Activated CD4-positive, alpha-beta T cell treated with anti-CD3 and anti-CD28 coated beads, Interleukin-2, amount 50 U/mL, for 24 hours (primary cell): Measurements from ENCODE around the gene ANKLE1.
"Not testable (repeated sequence)": the region's sequence is repeated elsewhere in the genome, so short reads cannot be mapped to it uniquely, and the experiment has no call there.

Experiments
- DNase-seq, 2 donors: peaks; one replicate each; pipeline ENCODE4 v3.0.0-alpha.2; 2020; ENCODE audit warnings: low read depth in 1 of 2, low spot score in 1 of 2

Gene ANKLE1

GRCh38 chr19:17283504-17283996 is 1.8 kb downstream of the ANKLE1 start:
- DNase-seq: no peak

- no peak for DNase-seq
Measured at GRCh38 chr19:17285415-17286135, 3.9 kb downstream of the ANKLE1 start.

DNA sequence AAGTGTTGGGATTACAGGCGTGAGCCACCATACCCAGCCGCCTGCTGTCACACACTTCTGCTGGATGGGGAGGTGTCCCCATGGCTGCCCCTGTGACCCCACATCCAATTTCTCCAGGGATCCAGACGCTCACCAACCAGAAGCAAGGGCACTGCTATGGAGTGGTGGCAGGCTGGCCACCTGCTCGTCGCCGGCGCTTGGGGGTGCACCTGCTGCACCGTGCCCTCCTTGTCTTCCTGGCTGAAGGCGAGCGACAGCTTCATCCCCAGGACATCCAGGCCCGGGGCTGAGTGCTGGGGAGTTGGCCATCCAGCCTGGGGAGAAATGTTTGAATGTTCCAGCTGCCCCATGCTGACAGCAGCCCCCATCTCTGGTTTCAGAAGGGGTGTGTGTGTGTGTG is 4.6 kb downstream of the ANKLE1 start:
- DNase-seq: no peak

- DNase-seq: no peak
Measured at GRCh38 chr19:17286752-17287151, 5.1 kb downstream of the ANKLE1 start.

- DNase-seq: no peak
Measured at GRCh38 chr19:17289489-17289888, 7.8 kb downstream of the ANKLE1 start.

DNA sequence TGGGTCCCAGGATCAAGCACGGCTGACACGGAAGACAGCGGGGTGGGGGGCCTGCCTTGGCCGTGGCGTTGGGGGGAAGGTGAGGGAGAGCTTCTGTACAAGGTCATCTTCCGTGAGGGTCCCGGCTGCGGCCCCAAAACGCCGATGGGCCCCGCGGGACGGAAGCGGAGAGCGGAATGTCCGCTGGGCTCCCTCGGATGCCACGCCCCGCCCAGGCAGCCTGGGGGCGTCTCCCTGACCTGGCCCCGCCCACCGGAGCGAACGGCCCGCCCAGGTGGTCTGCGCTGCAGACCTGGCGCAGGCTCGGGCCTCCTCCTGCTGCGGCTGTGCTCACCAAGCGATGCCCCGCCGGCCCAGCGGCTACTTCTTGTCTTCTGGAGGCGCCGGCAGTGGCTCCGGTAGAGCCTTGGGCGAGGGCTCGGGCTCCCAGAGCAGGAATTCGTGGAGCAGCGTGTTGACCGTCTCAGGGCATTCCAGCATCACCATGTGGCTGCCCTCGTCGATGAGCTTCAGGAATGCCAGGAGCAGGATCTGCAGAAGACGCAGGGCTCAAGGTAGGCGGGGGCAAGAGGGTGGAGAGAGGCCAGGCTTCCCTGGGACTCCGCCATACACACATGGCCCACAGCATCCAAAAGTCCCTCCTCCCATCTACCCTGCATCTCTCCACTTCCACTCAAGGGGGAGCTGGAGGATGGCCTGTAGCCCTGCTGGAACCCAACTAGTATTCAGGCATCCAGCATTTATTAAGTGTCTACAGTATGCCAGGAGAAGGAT is 10.8 kb downstream of the ANKLE1 start:
- peak; percentile 69 to 71 for DNase-seq

DNA sequence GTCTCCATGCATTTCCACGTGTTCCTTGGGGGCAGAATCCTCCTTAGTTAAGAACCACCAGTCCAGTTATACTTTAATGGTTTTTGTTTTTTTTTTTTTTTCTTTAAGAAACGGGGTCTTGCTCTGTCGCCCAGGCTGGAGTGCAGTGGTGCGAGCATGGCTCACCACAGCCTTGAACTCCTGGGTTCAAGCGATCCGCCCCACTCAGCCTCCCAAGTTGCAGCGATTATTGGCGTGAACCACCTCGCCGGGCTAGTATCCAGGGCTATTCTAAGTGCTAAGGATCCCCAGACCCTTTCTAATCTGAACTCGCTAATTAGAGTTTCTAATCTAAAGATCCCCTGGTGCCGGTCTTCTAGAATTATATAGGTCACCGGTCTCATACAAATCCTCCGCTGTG is 11.9 kb downstream of the ANKLE1 start:
- no peak for DNase-seq

- DNase-seq: no peak
Measured at GRCh38 chr19:17294051-17294891, 12.6 kb downstream of the ANKLE1 start.

DNA sequence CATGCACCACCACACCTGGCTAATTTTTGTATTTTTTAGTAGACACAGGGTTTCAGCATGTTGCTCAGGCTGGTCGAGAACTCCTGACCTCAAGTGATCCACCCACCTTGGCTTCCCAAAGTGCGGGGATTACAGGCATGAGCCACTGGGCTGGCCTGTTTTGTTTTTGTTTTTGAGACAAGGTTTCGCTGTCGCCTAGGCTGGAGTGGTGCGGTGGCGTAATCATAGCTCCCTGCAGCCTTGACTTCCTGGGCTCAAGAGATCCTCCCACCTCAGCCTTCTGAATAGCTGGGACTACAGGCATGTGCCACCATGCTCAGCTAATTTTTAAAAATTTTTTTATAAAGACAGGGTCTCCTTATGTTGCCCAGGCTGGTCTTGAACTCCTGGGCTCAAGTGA is 13.8 kb downstream of the ANKLE1 start:
- DNase-seq: not testable (repeated sequence)

GRCh38 chr19:17296273-17296672 is 14.6 kb downstream of the ANKLE1 start:
- DNase-seq: no peak

DNA sequence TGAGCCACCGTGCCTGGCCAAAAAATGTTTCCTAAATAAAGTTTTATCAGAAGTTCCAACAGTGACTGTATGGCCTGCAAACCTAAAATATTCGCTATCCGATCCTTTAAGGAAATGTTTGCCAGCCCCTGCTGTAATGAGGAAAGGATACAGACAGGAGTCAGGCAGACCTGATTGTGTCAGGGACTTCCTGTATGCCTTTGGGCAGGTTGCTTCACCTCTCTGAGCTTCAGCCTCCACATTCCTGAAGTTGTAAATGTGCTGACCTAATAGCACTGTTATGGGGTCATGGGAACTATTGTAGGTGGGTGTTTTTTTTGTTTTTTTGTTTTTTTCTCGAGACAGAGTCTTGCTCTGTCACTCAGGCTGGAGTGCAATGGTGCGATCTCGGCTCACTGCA is 15.3 kb downstream of the ANKLE1 start:
- no peak for DNase-seq

- no peak for DNase-seq
Measured at GRCh38 chr19:17300992-17301619, 19.4 kb downstream of the ANKLE1 start.

DNA sequence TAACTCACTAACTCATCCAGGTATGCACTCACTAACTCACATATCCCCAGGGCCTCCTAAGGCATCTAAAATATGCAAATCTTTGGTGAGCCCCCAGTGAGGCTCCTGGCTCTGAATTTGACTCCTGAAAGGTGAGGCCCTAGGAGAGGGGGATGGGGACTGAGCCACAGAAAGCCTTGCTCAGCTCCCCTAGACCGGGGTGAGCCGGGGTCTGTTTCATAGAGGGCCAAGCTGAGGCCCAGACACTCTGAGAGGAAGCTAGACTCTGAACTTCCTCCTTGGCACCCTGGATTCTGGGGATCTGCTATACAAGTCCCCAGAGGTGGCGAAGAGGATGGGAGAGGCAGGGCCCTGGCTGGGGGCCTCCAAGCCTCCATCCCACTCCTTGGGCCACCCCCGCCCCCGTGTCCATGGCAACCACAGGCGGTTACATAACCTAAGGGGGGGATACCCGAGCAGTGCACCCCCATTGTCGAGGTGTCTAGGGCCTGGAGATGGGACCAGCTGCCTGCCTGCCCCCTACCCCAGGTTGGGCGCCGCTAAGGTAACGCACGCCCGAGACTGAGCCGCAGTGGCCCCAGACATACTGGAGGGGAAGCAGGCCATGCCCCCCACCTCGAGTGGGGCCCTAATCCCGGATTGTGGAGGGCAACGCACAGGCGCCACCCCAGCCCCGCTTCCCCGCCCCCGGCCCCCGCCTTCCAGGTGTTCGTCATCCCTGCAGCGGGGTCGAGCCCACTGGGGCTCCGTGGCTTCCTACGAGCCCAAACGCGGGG is 20.9 kb downstream of the ANKLE1 start:
- no peak for DNase-seq

GRCh38 chr19:17303167-17303939 is 21.7 kb downstream of the ANKLE1 start, which contains the start of gene ABHD8:
Gene ABHD8 (minus strand): TSS chr19:17303425. CDS start chr19:17301616, 1,809 bp downstream.
- peak; percentile 79 to 93 for DNase-seq

- no peak for DNase-seq
Measured at GRCh38 chr19:17303940-17304267, 22.2 kb downstream of the ANKLE1 start.

- DNase-seq: no peak
Measured at GRCh38 chr19:17304386-17305215, 22.9 kb downstream of the ANKLE1 start.

DNA sequence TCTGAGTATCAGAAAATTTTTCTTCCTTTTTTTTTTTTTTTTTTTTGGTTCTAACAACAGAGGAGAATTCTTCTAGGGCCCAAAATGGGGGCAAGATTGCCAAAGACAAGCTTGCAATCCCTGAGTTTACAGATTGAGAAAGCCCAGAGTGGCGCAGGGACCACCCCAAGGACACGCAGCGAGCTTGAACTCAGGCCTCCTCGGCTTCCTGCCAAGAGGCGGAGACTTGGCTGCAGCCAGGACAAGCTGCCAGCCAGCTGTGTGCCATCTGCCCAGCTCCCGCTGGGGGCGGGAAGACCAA is 23.5 kb downstream of the ANKLE1 start:
- DNase-seq: no peak

- DNase-seq: peak; percentile 78 to 93
Measured at GRCh38 chr19:17305517-17306284, 24.0 kb downstream of the ANKLE1 start, which contains the start of gene MRPL34. Gene MRPL34 (plus strand): TSS chr19:17305872. CDS start chr19:17305893, 21 bp downstream.
